C4-2B (cell line): ENCODE results near the gene SPSB1.

Experiments used
- CTCF ChIP-seq: fragments of 450-650 bp; conservative IDR thresholded peaks from 2 replicates; pipeline ENCODE4 v1.5.1; 2017; ENCODE audit warnings: mild to moderate bottlenecking
- ZFX ChIP-seq: fragments of 450-650 bp; IDR thresholded peaks from 2 replicates; pipeline ENCODE4 v1.6.1; 2017

GRCh38 chr1:9375912-9376311 lies 83.2 kb downstream of the SPSB1 start:
- TF ChIP-seq CTCF (no peak), ZFX (no peak)
